HepG2 (cell line): ENCODE data around the gene TOB1. TPM values are rescaled to one million over a fixed set of nuclear protein-coding genes. Genes with fewer than 3 reads are reported as not detected.
A peak's percentile ranks its signal among the peaks of the same experiment; 100 is the strongest.

ENCODE experiments used
- ELF3 ChIP-seq: IDR thresholded peaks from 2 replicates; pipeline ENCODE4 v1.6.1; 2016; ENCODE audit warnings: missing genetic modification reagents, missing compliant biosample characterization
- MLXIP ChIP-seq: sonication (generic); formaldehyde crosslinking; IDR thresholded peaks from 2 replicates; pipeline ENCODE4 v1.9.0; 2021; ENCODE audit warnings: missing genetic modification reagents, borderline replicate concordance
- USF2 ChIP-seq, 2 experiments: sonication (generic) in 1 of 2; formaldehyde crosslinking in 1 of 2; IDR thresholded peaks; 2 replicates each; pipeline versions ENCODE4 v1.5.1 to v1.6.1; 2011 to 2020; ENCODE audit warnings: borderline replicate concordance in 1 of 2, low read depth in 1 of 2, low read length in 1 of 2, mild to moderate bottlenecking in 1 of 2, missing genetic modification reagents in 1 of 2, moderate library complexity in 1 of 2
- ZBTB37 ChIP-seq: sonication (generic); formaldehyde crosslinking; IDR thresholded peaks from 2 replicates; pipeline ENCODE4 v1.4.0; 2020; ENCODE audit warnings: mild to moderate bottlenecking, missing genetic modification reagents
- ZFY ChIP-seq: sonication (generic); formaldehyde crosslinking; IDR thresholded peaks from 2 replicates; pipeline ENCODE4 v1.4.0; 2020; ENCODE audit warnings: missing genetic modification reagents
- ZNF562 ChIP-seq: sonication (generic); formaldehyde crosslinking; IDR thresholded peaks from 2 replicates; pipeline ENCODE4 v1.8.0; 2022; ENCODE audit warnings: missing genetic modification reagents, borderline replicate concordance
- ZNF782 ChIP-seq: sonication (generic); formaldehyde crosslinking; IDR thresholded peaks from 2 replicates; pipeline ENCODE4 v1.4.0; 2020; ENCODE audit warnings: missing genetic modification reagents, mild to moderate bottlenecking, borderline replicate concordance
- ZSCAN21 ChIP-seq: sonication (generic); formaldehyde crosslinking; IDR thresholded peaks from 2 replicates; pipeline ENCODE4 v1.8.0; 2022; ENCODE audit warnings: mild to moderate bottlenecking, missing genetic modification reagents, moderate library complexity, borderline replicate concordance
- polyA plus RNA-seq, 8 experiments: library from polyadenylated mRNA; depleted of rRNA in 3 of 8; stranded (reverse) in 7 of 8; unstranded in 1 of 8; fragments of >200 nt; fragmentation: Illumina TruSeq in 4 of 8; extraction: Trizol in 4 of 8; gene quantifications; 2 replicates each; pipeline versions ENCODE4 v1.2.1 to v1.2.3, GENCODE V29; 2011 to 2016; ENCODE audit warnings: low read depth in 4 of 8, missing spikeins in 1 of 8, mixed read lengths in 1 of 8; ENCODE audit not compliant: insufficient read depth in 1 of 8
- total RNA-seq, 5 experiments: library from RNA; depleted of rRNA; stranded (reverse); fragments of >200 nt; fragmentation: Illumina TruSeq; extraction: Trizol; gene quantifications; 2 replicates each; pipeline ENCODE4 v1.2.3, GENCODE V29; 2016; ENCODE audit warnings: low read depth in 1 of 5
- TF ChIP-seq, protein P1 (sequence below), 2 experiments: fragments of 450-650 bp in 1 of 2; sonication (generic) in 1 of 2; formaldehyde crosslinking in 1 of 2; IDR thresholded peaks; 2 replicates each; pipeline versions ENCODE4 v1.6.1 to v1.8.0; 2016 to 2022; ENCODE audit warnings: antibody characterized with exemption in 1 of 2, mild to moderate bottlenecking in 1 of 2, missing genetic modification reagents in 1 of 2

Gene TOB1
- total and polyA plus RNA-seq, 2 of the 13 experiments (the other 11 are each of a cell fraction or from before 2014, with no cell fraction given): 21.9 to 57.7 TPM

GRCh38 chr17:50863221-50863843 is 2.8 kb downstream of the TOB1 start (continued):
- TF ChIP-seq, protein P1, sequence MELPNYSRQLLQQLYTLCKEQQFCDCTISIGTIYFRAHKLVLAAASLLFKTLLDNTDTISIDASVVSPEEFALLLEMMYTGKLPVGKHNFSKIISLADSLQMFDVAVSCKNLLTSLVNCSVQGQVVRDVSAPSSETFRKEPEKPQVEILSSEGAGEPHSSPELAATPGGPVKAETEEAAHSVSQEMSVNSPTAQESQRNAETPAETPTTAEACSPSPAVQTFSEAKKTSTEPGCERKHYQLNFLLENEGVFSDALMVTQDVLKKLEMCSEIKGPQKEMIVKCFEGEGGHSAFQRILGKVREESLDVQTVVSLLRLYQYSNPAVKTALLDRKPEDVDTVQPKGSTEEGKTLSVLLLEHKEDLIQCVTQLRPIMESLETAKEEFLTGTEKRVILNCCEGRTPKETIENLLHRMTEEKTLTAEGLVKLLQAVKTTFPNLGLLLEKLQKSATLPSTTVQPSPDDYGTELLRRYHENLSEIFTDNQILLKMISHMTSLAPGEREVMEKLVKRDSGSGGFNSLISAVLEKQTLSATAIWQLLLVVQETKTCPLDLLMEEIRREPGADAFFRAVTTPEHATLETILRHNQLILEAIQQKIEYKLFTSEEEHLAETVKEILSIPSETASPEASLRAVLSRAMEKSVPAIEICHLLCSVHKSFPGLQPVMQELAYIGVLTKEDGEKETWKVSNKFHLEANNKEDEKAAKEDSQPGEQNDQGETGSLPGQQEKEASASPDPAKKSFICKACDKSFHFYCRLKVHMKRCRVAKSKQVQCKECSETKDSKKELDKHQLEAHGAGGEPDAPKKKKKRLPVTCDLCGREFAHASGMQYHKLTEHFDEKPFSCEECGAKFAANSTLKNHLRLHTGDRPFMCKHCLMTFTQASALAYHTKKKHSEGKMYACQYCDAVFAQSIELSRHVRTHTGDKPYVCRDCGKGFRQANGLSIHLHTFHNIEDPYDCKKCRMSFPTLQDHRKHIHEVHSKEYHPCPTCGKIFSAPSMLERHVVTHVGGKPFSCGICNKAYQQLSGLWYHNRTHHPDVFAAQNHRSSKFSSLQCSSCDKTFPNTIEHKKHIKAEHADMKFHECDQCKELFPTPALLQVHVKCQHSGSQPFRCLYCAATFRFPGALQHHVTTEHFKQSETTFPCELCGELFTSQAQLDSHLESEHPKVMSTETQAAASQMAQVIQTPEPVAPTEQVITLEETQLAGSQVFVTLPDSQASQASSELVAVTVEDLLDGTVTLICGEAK (IDR thresholded peaks at IDR 0.05): no peak
- TF ChIP-seq, protein P1 (CRISPR knock-in tag; IDR thresholded peaks at IDR 0.05): 0 out of 2 replicates have a peak, but pooled peaks have one; percentile 26
- TF ChIP-seq ZNF782 (CRISPR knock-in tag): 0 out of 2 replicates have a peak, but pooled peaks have one; percentile 21
- 0 out of 2 replicates have a peak, but pooled peaks have one; percentile 41 for TF ChIP-seq ZSCAN21 (CRISPR knock-in tag)
- TF ChIP-seq ZNF562 (CRISPR knock-in tag): no peak
- TF ChIP-seq USF2 (IDR thresholded peaks at IDR 0.05; ENCODE audit: low read depth, low read length): no peak
- TF ChIP-seq USF2 (CRISPR knock-in tag; IDR thresholded peaks at IDR 0.05; ENCODE audit: borderline replicate concordance): no peak
- TF ChIP-seq MLXIP (CRISPR knock-in tag): no peak
- 0 out of 2 replicates have a peak, but pooled peaks have one; percentile 31 for TF ChIP-seq ZFY (CRISPR knock-in tag)
- TF ChIP-seq ELF3 (CRISPR knock-in tag): 0 out of 2 replicates have a peak, but pooled peaks have one; percentile 45
- TF ChIP-seq ZBTB37 (CRISPR knock-in tag): 0 out of 2 replicates have a peak, but pooled peaks have one; percentile 72
